Esophagus squamous epithelium (tissue), 5 donors: ENCODE results near the gene ERC2. TPM values are rescaled to one million over a fixed set of nuclear protein-coding genes. Genes with fewer than 3 reads are reported as not detected.
A peak's percentile ranks its signal among the peaks of the same experiment; 100 is the strongest.
"Not testable (repeated sequence)": the region's sequence is repeated elsewhere in the genome, so short reads cannot be mapped to it uniquely, and the experiment has no call there.

Source experiments
- DNase-seq: peaks from one replicate; lab custom pipeline; 2025; lab: John Stamatoyannopoulos, UW
- H3K27ac ChIP-seq, 4 donors: fragments of 200-600 bp; sonication (generic); one replicate each; pipeline ENCODE4 v1.5.1; 2016 to 2019; ENCODE audit warnings: mild to moderate bottlenecking in 1 of 4
- H3K27me3 ChIP-seq, 4 donors: fragments of 200-600 bp; sonication (generic); 1 replicate in 3 of 4; 2 replicates in 1 of 4; pipeline versions ENCODE4 v1.5.1 to v1.6.0; 2017 to 2021; ENCODE audit warnings: antibody characterized with exemption in 1 of 4
- H3K36me3 ChIP-seq, 3 donors: fragments of 200-600 bp; sonication (generic); one replicate each; pipeline ENCODE4 v1.5.1; 2016 to 2019
- H3K4me1 ChIP-seq, 3 donors: fragments of 200-600 bp; sonication (generic); one replicate each; pipeline ENCODE4 v1.5.1; 2017 to 2019
- H3K4me3 ChIP-seq, 4 donors: fragments of 200-600 bp; sonication (generic); 1 replicate in 3 of 4; 2 replicates in 1 of 4; pipeline ENCODE4 v1.5.1; 2016 to 2019; ENCODE audit warnings: mild to moderate bottlenecking in 2 of 4, moderate library complexity in 1 of 4
- H3K9me3 ChIP-seq, 3 donors: fragments of 200-600 bp; sonication (generic); one replicate each; pipeline ENCODE4 v1.5.1; 2016 to 2019
- POLR2A ChIP-seq, 4 donors: fragments of 450-650 bp; IDR thresholded peaks; one replicate each; pipeline ENCODE4 v1.6.1; 2017; ENCODE audit warnings: antibody characterized with exemption in 4 of 4, mild to moderate bottlenecking in 4 of 4, moderate library complexity in 3 of 4
- WGBS, 2 donors: methylation state at CpG; one replicate each; pipeline ENCODE4 v1.1.5; 2018; 5-methylcytosine and 5-hydroxymethylcytosine counted together
- intact Hi-C: fragments of 100-400 bp; cut with DNase I; formaldehyde crosslinking; loops from one replicate; pipeline ENCODE4 v1.15.0; 2022
- total RNA-seq, 4 donors: library from RNA; depleted of rRNA; stranded (reverse); fragments of >200 nt; gene quantifications; one replicate each; pipeline ENCODE4 v1.1.0, GENCODE V29; 2016
- TF ChIP-seq, protein P1 (sequence below), 6 experiments: fragments of 450-650 bp in 4 of 6; fragments of 200-600 bp in 2 of 6; sonication (generic) in 2 of 6; IDR thresholded peaks; one replicate each; pipeline ENCODE4 v1.5.1; 2016 to 2019; ENCODE audit warnings: antibody characterized with exemption in 6 of 6, mild to moderate bottlenecking in 4 of 6, moderate library complexity in 4 of 6
- donor health status: DM: yes; HTN: yes; CAD: no.

Gene ERC2
- total RNA-seq, 4 donors from 2014 or later: 0.12 to 1.9 (median 0.86) TPM

DNA sequence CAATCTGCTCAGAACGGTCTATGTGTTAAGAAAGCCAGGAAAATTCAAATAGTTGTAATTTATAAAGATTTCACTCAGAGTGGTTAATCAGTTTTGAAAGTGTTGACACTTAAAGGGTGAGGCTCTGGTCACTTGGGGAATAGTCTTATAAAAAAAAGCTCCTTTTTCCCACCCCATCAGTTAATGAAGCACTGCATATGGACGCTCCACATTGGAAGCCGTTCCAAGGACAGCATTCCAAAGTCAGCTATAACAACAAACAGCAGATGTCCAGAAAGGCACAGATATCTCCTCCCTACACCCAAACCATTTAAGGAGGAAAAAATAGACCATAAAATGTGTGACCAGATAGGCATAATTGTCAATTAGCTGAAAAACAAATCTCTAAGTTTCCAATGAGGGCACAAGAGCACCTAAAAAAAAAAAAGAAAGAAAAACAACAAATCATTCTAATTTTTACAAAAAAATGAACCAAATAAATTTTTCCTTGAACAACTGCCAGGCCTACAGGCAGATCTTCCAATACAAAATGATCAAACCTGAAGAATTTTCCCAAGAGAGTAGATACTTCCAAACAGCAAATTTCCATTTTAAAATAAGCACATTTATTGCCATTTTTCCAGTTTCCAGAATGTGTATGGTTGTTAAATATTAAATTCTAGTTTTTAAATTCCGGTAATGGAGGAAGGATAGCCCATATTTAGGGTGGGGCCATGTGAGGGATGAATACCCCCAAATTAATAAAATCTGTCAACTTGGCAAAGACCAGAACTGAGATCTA is 198.3 kb downstream of the ERC2 start:
- intact Hi-C loops: no loop called here
- no peaks in the 10 kb centered on the region for H3K4me1 ChIP-seq
- WGBS, 2 donors: 64 to 66% methylated on average over 4 of the region's 4 CpGs
- no peak for TF ChIP-seq POLR2A (IDR thresholded peaks at IDR 0.05)
- TF ChIP-seq, protein P1, sequence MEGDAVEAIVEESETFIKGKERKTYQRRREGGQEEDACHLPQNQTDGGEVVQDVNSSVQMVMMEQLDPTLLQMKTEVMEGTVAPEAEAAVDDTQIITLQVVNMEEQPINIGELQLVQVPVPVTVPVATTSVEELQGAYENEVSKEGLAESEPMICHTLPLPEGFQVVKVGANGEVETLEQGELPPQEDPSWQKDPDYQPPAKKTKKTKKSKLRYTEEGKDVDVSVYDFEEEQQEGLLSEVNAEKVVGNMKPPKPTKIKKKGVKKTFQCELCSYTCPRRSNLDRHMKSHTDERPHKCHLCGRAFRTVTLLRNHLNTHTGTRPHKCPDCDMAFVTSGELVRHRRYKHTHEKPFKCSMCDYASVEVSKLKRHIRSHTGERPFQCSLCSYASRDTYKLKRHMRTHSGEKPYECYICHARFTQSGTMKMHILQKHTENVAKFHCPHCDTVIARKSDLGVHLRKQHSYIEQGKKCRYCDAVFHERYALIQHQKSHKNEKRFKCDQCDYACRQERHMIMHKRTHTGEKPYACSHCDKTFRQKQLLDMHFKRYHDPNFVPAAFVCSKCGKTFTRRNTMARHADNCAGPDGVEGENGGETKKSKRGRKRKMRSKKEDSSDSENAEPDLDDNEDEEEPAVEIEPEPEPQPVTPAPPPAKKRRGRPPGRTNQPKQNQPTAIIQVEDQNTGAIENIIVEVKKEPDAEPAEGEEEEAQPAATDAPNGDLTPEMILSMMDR (IDR thresholded peaks at IDR 0.05): no peak
- no peak overlapping the region for H3K27ac ChIP-seq
- no peaks in the 10 kb centered on the region for H3K36me3 ChIP-seq
- no peaks in the 10 kb centered on the region for H3K27me3 ChIP-seq
- H3K4me3 ChIP-seq: no peak overlapping the region
- DNase-seq: no peak
- no peaks in the 10 kb centered on the region for H3K9me3 ChIP-seq

DNA sequence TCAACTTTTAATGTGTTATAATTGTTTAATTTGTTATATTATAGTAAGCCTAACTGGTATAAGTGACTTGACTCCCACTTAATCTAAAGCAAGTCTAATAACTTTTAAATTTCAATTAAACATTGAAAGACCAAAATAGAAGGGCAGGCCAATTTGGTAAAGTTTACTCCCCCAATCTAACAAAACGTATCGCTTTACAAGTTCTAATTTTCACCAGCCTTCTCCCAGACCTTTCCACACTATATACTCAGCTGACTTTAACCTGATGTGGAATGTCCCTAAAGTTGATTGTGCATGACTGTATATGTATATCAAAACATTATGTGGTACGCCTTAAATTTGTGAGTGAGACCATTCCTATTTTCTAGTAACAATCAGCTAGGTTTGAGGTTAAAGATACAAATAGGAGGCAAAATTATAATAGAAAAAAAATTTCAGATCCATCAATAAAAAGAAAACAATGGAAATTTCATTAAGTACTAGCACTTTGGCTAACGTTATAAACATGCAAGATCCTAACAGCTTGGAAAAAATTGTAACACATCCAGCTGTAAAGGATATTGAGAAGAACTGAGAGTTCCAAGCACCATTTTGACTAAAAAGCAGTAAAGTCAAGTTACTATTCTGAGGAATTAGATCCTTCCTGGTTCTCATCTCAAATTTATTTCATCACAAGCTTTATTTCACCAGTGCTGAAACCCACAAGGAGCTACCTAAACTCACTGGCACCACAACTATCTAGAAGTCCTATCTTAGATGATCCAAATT is 199.5 kb downstream of the ERC2 start:
- whole genome bisulfite sequencing, 2 donors: 84 to 86% methylated on average over 4 of the region's 4 CpGs

DNA sequence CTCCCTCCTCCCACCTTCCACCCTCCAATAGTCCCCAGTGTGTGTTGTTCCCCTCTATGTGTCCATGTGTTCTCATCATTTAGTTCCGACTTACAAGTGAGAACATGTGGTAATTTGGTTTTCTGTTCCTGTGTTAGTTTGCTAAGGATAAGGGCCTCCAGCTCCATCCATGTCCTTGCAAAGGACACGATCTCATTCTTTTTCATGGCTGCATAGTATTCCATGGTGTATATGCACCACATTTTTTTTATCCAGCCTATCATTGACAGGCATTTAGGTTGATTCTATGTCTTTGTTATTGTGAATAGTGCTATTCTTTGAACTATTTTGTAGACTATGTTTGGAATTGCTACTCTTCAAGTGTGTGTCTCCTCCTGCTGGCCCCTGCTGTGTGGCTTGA is 206.4 kb downstream of the ERC2 start:
- intact Hi-C loops, DNase-seq: not testable (repeated sequence)

More for the DNA sequence above, 199.5 kb downstream of the ERC2 start:
- Histone ChIP-seq H3K27ac (no peak overlapping the region), H3K4me3 (no peak overlapping the region), H3K4me1 (no peaks in the 10 kb centered on the region), H3K36me3 (no peaks in the 10 kb centered on the region), H3K9me3 (no peaks in the 10 kb centered on the region), H3K27me3 (no peaks in the 10 kb centered on the region)
- TF ChIP-seq, protein P1 (IDR thresholded peaks at IDR 0.05): no peak
- TF ChIP-seq POLR2A (IDR thresholded peaks at IDR 0.05): no peak
- DNase-seq: no peak
- intact Hi-C loops: no loop called here

DNA sequence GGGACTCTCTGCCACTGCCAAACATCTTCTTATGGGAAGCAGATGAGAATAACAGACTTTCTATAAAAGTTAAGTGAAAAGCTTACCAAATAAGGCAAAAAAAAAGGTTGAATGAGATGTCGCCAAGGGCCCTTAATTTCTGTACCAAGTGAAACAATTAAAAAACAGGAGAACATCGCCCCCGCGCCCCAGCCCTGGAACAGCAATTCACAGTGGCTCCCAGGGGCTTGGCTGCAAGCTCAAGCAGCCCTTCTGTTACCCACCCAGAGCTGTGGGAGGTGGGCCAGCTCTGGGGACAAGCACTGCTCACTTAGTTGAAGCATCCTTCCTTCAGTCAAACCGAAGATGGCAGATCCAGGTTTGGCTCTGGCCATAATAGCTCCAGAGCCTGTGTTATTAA is 208.0 kb downstream of the ERC2 start:
- Histone ChIP-seq H3K27ac (no peak overlapping the region), H3K4me1 (no peaks in the 10 kb centered on the region), H3K9me3 (no peaks in the 10 kb centered on the region), H3K27me3 (peaks cover 0 to 4% (median 0%) of the 10 kb centered on the region in 4 donors), H3K4me3 (no peak overlapping the region), H3K36me3 (no peaks in the 10 kb centered on the region)
- intact Hi-C loops: no loop called here
- WGBS, 2 donors: 89 to 97% methylated on average over 3 to 5 of the region's 5 CpGs
- DNase-seq: no peak
- TF ChIP-seq, protein P1 (IDR thresholded peaks at IDR 0.05): no peak
- TF ChIP-seq POLR2A (IDR thresholded peaks at IDR 0.05): no peak

More for the DNA sequence above, 206.4 kb downstream of the ERC2 start:
- not testable (repeated sequence) for H3K36me3 ChIP-seq, H3K4me1 ChIP-seq, H3K4me3 ChIP-seq, H3K9me3 ChIP-seq, H3K27me3 ChIP-seq, H3K27ac ChIP-seq
- WGBS, 2 donors: 53 to 59% methylated on average over 2 of the region's 2 CpGs

DNA sequence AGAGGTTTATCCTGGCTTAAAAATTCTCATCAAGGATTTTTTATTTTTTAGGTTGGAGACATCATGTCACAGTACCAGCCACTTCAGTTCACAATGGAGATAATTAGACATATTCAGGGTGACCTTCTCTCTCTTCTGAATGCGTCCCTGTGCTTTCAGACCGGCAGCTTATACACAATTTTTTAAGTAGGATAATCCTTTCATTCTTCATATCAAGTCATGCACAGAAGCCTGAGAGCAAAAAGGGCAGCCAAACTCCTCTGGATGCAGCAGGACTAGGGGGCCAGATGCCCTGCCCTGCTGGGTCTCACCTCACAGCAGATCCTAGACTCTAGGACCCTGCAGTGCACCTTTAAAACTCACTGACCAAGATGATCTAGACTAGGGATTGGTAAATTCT is 210.4 kb downstream of the ERC2 start:
- no peak for DNase-seq

DNA sequence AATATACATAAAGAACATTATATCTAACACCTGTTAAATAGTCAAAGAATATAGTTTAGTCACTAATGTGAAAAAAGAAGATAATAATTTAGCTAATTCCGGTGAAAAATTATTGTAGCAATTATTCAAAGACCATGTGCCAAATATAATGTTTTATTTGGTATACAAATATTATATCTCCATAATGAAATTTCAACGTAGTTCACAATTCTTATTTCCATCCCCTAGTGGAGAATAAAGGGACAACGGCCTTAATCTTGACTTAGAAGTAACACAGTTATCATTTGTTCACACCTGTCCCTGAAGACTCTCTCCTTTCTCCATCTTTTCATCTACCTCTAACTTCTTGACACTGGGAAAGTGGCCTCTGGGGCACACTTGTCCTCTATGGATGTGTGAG is 213.4 kb downstream of the ERC2 start:
- Histone ChIP-seq H3K36me3 (no peaks in the 10 kb centered on the region), H3K4me3 (no peak overlapping the region), H3K27me3 (no peaks in the 10 kb centered on the region), H3K27ac (no peak overlapping the region), H3K9me3 (no peaks in the 10 kb centered on the region), H3K4me1 (no peaks in the 10 kb centered on the region)
- WGBS, 2 donors: 82 to 85% methylated on average over 3 of the region's 3 CpGs
- TF ChIP-seq, protein P1 (IDR thresholded peaks at IDR 0.05): peak in 4 of 6 experiments; percentile 11 to 50 (median 32)
- TF ChIP-seq POLR2A (IDR thresholded peaks at IDR 0.05): no peak
- DNase-seq: no peak
- intact Hi-C loops: no loop called here

More for the DNA sequence above, 210.4 kb downstream of the ERC2 start:
- intact Hi-C loops: no loop called here
- no peaks in the 10 kb centered on the region for H3K36me3 ChIP-seq
- TF ChIP-seq POLR2A (IDR thresholded peaks at IDR 0.05): no peak
- no peaks in the 10 kb centered on the region for H3K4me1 ChIP-seq
- H3K27ac ChIP-seq: no peak overlapping the region
- no peak overlapping the region for H3K4me3 ChIP-seq
- peaks cover 0 to 4% (median 0%) of the 10 kb centered on the region in 4 donors for H3K27me3 ChIP-seq
- H3K9me3 ChIP-seq: no peaks in the 10 kb centered on the region
- WGBS, 2 donors: 54 to 72% methylated on average over 2 of the region's 2 CpGs
